HepG2 (cell line): ENCODE measurements around the gene XRCC1.

Experiments used
- EZH2 ChIP-seq: conservative IDR thresholded peaks from 2 replicates; pipeline ENCODE4 v1.6.1; 2012; ENCODE audit warnings: mild to moderate bottlenecking, low read depth, low read length, moderate library complexity
- KDM5A ChIP-seq: fragments of 200-600 bp; sonication (generic); IDR thresholded peaks from 2 replicates; pipeline ENCODE4 v1.7.0; 2018; ENCODE audit warnings: antibody characterized with exemption, mild to moderate bottlenecking, low read length, borderline replicate concordance
- NFRKB ChIP-seq: fragments of 450-650 bp; IDR thresholded peaks from 2 replicates; pipeline ENCODE4 v1.6.1; 2017
- TF ChIP-seq, protein P1 (sequence below), 2 experiments: sonication (generic) in 1 of 2; formaldehyde crosslinking in 1 of 2; IDR thresholded peaks; 2 replicates each; pipeline versions ENCODE4 v1.5.1 to v1.6.1; 2011 to 2020; ENCODE audit warnings: borderline replicate concordance in 1 of 2, low read depth in 1 of 2, low read length in 1 of 2, mild to moderate bottlenecking in 1 of 2, missing genetic modification reagents in 1 of 2, moderate library complexity in 1 of 2
- TF ChIP-seq, protein P2 (sequence below): sonication (generic); formaldehyde crosslinking; IDR thresholded peaks from 2 replicates; pipeline ENCODE4 v1.5.0; 2020; ENCODE audit warnings: mild to moderate bottlenecking, missing genetic modification reagents, moderate library complexity

DNA sequence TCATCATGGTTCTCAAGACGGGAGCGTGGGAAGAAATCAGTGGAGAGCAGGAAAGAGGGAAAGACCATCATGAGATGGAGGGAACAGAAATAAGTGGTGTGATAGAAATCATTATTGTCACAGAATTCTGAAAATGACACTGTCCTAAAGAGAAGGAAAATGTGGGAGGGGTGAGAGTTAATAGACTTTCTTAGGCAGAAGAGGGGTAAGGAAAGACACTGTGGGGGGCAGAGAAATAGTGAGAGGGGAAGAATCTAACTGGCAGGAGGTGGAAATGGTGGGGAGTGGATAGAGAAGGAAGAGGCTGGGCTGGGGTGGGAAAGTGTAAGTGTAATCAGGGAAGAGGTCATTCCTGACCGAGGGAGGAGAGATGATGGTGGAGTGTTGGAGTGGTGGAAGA lies 3.5 kb upstream of the XRCC1 start:
- TF ChIP-seq, protein P1, sequence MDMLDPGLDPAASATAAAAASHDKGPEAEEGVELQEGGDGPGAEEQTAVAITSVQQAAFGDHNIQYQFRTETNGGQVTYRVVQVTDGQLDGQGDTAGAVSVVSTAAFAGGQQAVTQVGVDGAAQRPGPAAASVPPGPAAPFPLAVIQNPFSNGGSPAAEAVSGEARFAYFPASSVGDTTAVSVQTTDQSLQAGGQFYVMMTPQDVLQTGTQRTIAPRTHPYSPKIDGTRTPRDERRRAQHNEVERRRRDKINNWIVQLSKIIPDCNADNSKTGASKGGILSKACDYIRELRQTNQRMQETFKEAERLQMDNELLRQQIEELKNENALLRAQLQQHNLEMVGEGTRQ (IDR thresholded peaks at IDR 0.05; ENCODE audit: low read depth, low read length) = no peak
- TF ChIP-seq, protein P1 (CRISPR knock-in tag; IDR thresholded peaks at IDR 0.05; ENCODE audit: borderline replicate concordance) = no peak
- TF ChIP-seq, protein P2, sequence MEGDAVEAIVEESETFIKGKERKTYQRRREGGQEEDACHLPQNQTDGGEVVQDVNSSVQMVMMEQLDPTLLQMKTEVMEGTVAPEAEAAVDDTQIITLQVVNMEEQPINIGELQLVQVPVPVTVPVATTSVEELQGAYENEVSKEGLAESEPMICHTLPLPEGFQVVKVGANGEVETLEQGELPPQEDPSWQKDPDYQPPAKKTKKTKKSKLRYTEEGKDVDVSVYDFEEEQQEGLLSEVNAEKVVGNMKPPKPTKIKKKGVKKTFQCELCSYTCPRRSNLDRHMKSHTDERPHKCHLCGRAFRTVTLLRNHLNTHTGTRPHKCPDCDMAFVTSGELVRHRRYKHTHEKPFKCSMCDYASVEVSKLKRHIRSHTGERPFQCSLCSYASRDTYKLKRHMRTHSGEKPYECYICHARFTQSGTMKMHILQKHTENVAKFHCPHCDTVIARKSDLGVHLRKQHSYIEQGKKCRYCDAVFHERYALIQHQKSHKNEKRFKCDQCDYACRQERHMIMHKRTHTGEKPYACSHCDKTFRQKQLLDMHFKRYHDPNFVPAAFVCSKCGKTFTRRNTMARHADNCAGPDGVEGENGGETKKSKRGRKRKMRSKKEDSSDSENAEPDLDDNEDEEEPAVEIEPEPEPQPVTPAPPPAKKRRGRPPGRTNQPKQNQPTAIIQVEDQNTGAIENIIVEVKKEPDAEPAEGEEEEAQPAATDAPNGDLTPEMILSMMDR = no peak
- TF ChIP-seq NFRKB (no peak), EZH2 (no peak), KDM5A (no peak)
